ENCODE data around the gene PPFIBP1.

Gene PPFIBP1

GRCh38 chr12:27517546-27517945, 6.5 kb upstream of the PPFIBP1 start:
- H3K27ac ChIP-seq (replicated peaks), result no peak overlapping the region
- H3K4me3 ChIP-seq (replicated peaks; ENCODE audit: insufficient read depth, low read length), result no peak overlapping the region
- DNase-seq (ENCODE audit: low read depth in 1 of 2, low spot score in 1 of 2), result no peak
- TF ChIP-seq GABPA (IDR thresholded peaks at IDR 0.05; ENCODE audit: low read depth) (no peak), POLR2AphosphoS5 (IDR thresholded peaks at IDR 0.05; ENCODE audit: low read depth) (no peak), REST (IDR thresholded peaks at IDR 0.05; ENCODE audit: insufficient replicate concordance, low read depth) (no peak), SPI1 (IDR thresholded peaks at IDR 0.05; ENCODE audit: borderline replicate concordance, low read depth) (no peak), CTCF (IDR thresholded peaks at IDR 0.05; ENCODE audit: insufficient read depth, low read length) (no peak)
- peaks cover 3% of the 10 kb centered on the region for H3K27me3 ChIP-seq (ENCODE audit: insufficient read depth, poor library complexity, severe bottlenecking)

GRCh38 chr12:27517961-27518665, 5.9 kb upstream of the PPFIBP1 start:
- H3K27ac ChIP-seq (replicated peaks), result no peak overlapping the region
- H3K27me3 ChIP-seq (ENCODE audit: insufficient read depth, poor library complexity, severe bottlenecking), result peaks cover 3% of the 10 kb centered on the region

More at GRCh38 chr12:27517961-27518665, 5.9 kb upstream of the PPFIBP1 start:
- no peak overlapping the region for H3K4me3 ChIP-seq (replicated peaks; ENCODE audit: insufficient read depth, low read length)
- no peak for TF ChIP-seq SPI1 (IDR thresholded peaks at IDR 0.05; ENCODE audit: borderline replicate concordance, low read depth)
- TF ChIP-seq POLR2AphosphoS5 (IDR thresholded peaks at IDR 0.05; ENCODE audit: low read depth), result no peak
- TF ChIP-seq CTCF (IDR thresholded peaks at IDR 0.05; ENCODE audit: insufficient read depth, low read length), result no peak
- TF ChIP-seq GABPA (IDR thresholded peaks at IDR 0.05; ENCODE audit: low read depth), result no peak
- no peak for TF ChIP-seq REST (IDR thresholded peaks at IDR 0.05; ENCODE audit: insufficient replicate concordance, low read depth)
- DNase-seq (ENCODE audit: low read depth in 1 of 2, low spot score in 1 of 2), result no peak
